HL-60 (cell line): ENCODE measurements around the gene CDC73.

Source experiments
- DNase-seq, 2 experiments: peaks; one replicate each; pipeline ENCODE4 v3.0.0-alpha.2; 2010 to 2020; ENCODE audit warnings: low read depth in 1 of 2, low spot score in 1 of 2
- H3K27ac ChIP-seq: fragments of 250-450 bp; sonication (Bioruptor Pico); replicated peaks from 2 replicates; pipeline ENCODE4 v1.5.1; 2020; ENCODE audit warnings: mild to moderate bottlenecking, moderate library complexity
- H3K27me3 ChIP-seq: fragments of 250-450 bp; sonication (Bioruptor Pico); 2 replicates; pipeline ENCODE4 v1.5.1; 2021; ENCODE audit warnings: mild to moderate bottlenecking, moderate library complexity; ENCODE audit not compliant: insufficient read depth, poor library complexity, severe bottlenecking
- H3K4me3 ChIP-seq: replicated peaks from 2 replicates; pipeline ENCODE4 v1.5.1; 2011; ENCODE audit warnings: mild to moderate bottlenecking, control low read depth, low read length; ENCODE audit not compliant: insufficient read depth
- CTCF ChIP-seq: IDR thresholded peaks from one replicate; pipeline ENCODE4 v1.5.1; 2011; ENCODE audit warnings: low read length, control low read depth, inconsistent platforms; ENCODE audit not compliant: insufficient read depth
- GABPA ChIP-seq: IDR thresholded peaks from 2 replicates; pipeline ENCODE4 v1.6.1; 2012; ENCODE audit warnings: low read depth
- POLR2AphosphoS5 ChIP-seq: IDR thresholded peaks from 2 replicates; pipeline ENCODE4 v1.6.1; 2012; ENCODE audit warnings: low read depth
- REST ChIP-seq: IDR thresholded peaks from 2 replicates; pipeline ENCODE4 v1.6.1; 2012; ENCODE audit warnings: low read depth; ENCODE audit not compliant: insufficient replicate concordance
- SPI1 ChIP-seq: IDR thresholded peaks from 2 replicates; pipeline ENCODE4 v1.6.1; 2012; ENCODE audit warnings: low read depth, mild to moderate bottlenecking, borderline replicate concordance

CDC73 gene

GRCh38 chr1:193111641-193112090 lies 10.2 kb upstream of the CDC73 start:
- TF ChIP-seq POLR2AphosphoS5 (no peak), CTCF (no peak), SPI1 (no peak), REST (no peak), GABPA (no peak)

GRCh38 chr1:193113258-193113991 lies 8.4 kb upstream of the CDC73 start:
- H3K27me3 ChIP-seq = no peaks in the 10 kb centered on the region
- TF ChIP-seq POLR2AphosphoS5 = no peak
- TF ChIP-seq CTCF = no peak
- TF ChIP-seq GABPA = no peak
- H3K27ac ChIP-seq = no peak overlapping the region; the same call in 1 of the 2 replicates
- H3K4me3 ChIP-seq = no peak overlapping the region
- DNase-seq = peak in 1 of 2 experiments; percentile 31

More at GRCh38 chr1:193111641-193112090, 10.2 kb upstream of the CDC73 start:
- peak overlapping the region; percentile 67 for H3K27ac ChIP-seq
- no peak overlapping the region for H3K4me3 ChIP-seq
- no peaks in the 10 kb centered on the region for H3K27me3 ChIP-seq
- peak; percentile 55 to 88 for DNase-seq

GRCh38 chr1:193113992-193114332 lies 7.9 kb upstream of the CDC73 start:
- H3K27me3 ChIP-seq = no peaks in the 10 kb centered on the region
- TF ChIP-seq SPI1 = no peak
- no peak for TF ChIP-seq POLR2AphosphoS5
- TF ChIP-seq CTCF = no peak
- no peak for DNase-seq
- H3K27ac ChIP-seq = no peak overlapping the region; the same call in 1 of the 2 replicates
- no peak overlapping the region for H3K4me3 ChIP-seq

- DNase-seq = no peak
- no peak overlapping the region for H3K4me3 ChIP-seq
- H3K27me3 ChIP-seq = no peaks in the 10 kb centered on the region
- TF ChIP-seq REST (no peak), CTCF (no peak), SPI1 (no peak)
- H3K27ac ChIP-seq = no peak overlapping the region
Measured at GRCh38 chr1:193114485-193115095, 7.2 kb upstream of the CDC73 start.
